CD14-positive monocyte (primary cell): ENCODE results near the gene FAM8A1. TPM values are rescaled to one million over a fixed set of nuclear protein-coding genes. Genes with fewer than 3 reads are reported as not detected.
A peak's percentile ranks its signal among the peaks of the same experiment; 100 is the strongest.

Source experiments
- DNase-seq, 3 donors: peaks; one replicate each; pipeline ENCODE4 v3.0.0-alpha.2; 2011 to 2022
- H2AFZ ChIP-seq: 2 replicates; pipeline ENCODE4 v1.6.0; 2012; ENCODE audit warnings: mild to moderate bottlenecking, low read depth, low read length, inconsistent platforms; ENCODE audit not compliant: insufficient read depth, poor library complexity, severe bottlenecking
- H3K27ac ChIP-seq, 2 donors: 1 replicate in 1 of 2; 2 replicates in 1 of 2; pipeline ENCODE4 v1.5.1; 2012 to 2013; ENCODE audit warnings: low read length in 2 of 2, control low read depth in 1 of 2, inconsistent platforms in 1 of 2, low read depth in 1 of 2, mild to moderate bottlenecking in 1 of 2
- H3K27me3 ChIP-seq, 2 donors: one replicate each; pipeline versions ENCODE4 v1.6.0 to v1.6.1; 2011 to 2013; ENCODE audit warnings: low read length in 2 of 2; ENCODE audit not compliant: control insufficient read depth in 2 of 2, insufficient read depth in 2 of 2
- H3K36me3 ChIP-seq, 2 donors: replicated peaks in 1 of 2; 1 replicate in 1 of 2; 2 replicates in 1 of 2; pipeline versions ENCODE4 v1.5.1 to v1.6.1; 2012 to 2013; ENCODE audit warnings: low read length in 2 of 2, control low read depth in 1 of 2, inconsistent platforms in 1 of 2, mild to moderate bottlenecking in 1 of 2; ENCODE audit not compliant: insufficient read depth in 2 of 2, control insufficient read depth in 1 of 2
- H3K4me1 ChIP-seq, 2 donors: 1 replicate in 1 of 2; 2 replicates in 1 of 2; pipeline versions ENCODE4 v1.5.1 to v1.6.1; 2012 to 2013; ENCODE audit warnings: low read length in 2 of 2, control low read depth in 1 of 2, inconsistent platforms in 1 of 2, mild to moderate bottlenecking in 1 of 2, moderate library complexity in 1 of 2; ENCODE audit not compliant: insufficient read depth in 2 of 2, control insufficient read depth in 1 of 2
- H3K4me2 ChIP-seq: replicated peaks from 2 replicates; pipeline ENCODE3; 2012; ENCODE audit warnings: low read length, moderate library complexity, mild to moderate bottlenecking; ENCODE audit not compliant: poor library complexity, severe bottlenecking; ENCODE audit errors: extremely low read depth
- H3K4me3 ChIP-seq, 3 experiments: fragments of 200-600 bp in 1 of 3; sonication (generic) in 1 of 3; replicated peaks in 1 of 3; 1 replicate in 2 of 3; 2 replicates in 1 of 3; pipeline ENCODE4 v1.5.1; 2011 to 2013; ENCODE audit warnings: low read length in 3 of 3, mild to moderate bottlenecking in 3 of 3, control low read depth in 2 of 3, low read depth in 2 of 3, inconsistent platforms in 1 of 3, moderate library complexity in 1 of 3
- H3K79me2 ChIP-seq: 2 replicates; pipeline ENCODE4 v1.6.0; 2012; ENCODE audit warnings: mild to moderate bottlenecking, control low read depth, inconsistent platforms, low read length, moderate library complexity; ENCODE audit not compliant: insufficient read depth
- H3K9ac ChIP-seq: 2 replicates; pipeline ENCODE4 v1.6.0; 2017; ENCODE audit warnings: low read length, mild to moderate bottlenecking; ENCODE audit not compliant: insufficient read depth, poor library complexity, severe bottlenecking
- H3K9me3 ChIP-seq, 2 donors: replicated peaks in 1 of 2; 1 replicate in 1 of 2; 2 replicates in 1 of 2; pipeline versions ENCODE4 v1.5.1 to v1.6.1; 2012 to 2013; ENCODE audit warnings: low read length in 2 of 2, control low read depth in 1 of 2; ENCODE audit not compliant: control insufficient read depth in 1 of 2, insufficient read depth in 1 of 2
- H4K20me1 ChIP-seq: 2 replicates; pipeline ENCODE4 v1.6.0; 2012; ENCODE audit warnings: mild to moderate bottlenecking, low read length, control low read depth, moderate library complexity; ENCODE audit not compliant: insufficient read depth
- H3K27ac Mint-ChIP-seq, 7 donors: one replicate each; pipeline ENCODE4 v1.8.0; 2020; ENCODE audit warnings: mild to moderate bottlenecking in 7 of 7, mixed read lengths in 7 of 7, moderate library complexity in 6 of 7, inconsistent platforms in 2 of 7
- H3K27me3 Mint-ChIP-seq, 3 donors: one replicate each; pipeline ENCODE4 v1.8.0; 2021 to 2022; ENCODE audit warnings: low read depth in 3 of 3, mild to moderate bottlenecking in 3 of 3, mixed read lengths in 3 of 3, moderate library complexity in 3 of 3, inconsistent platforms in 1 of 3
- H3K36me3 Mint-ChIP-seq, 2 donors: one replicate each; pipeline ENCODE4 v1.8.0; 2020; ENCODE audit warnings: mixed read lengths in 2 of 2, inconsistent platforms in 1 of 2, mild to moderate bottlenecking in 1 of 2
- H3K4me1 Mint-ChIP-seq: one replicate; pipeline ENCODE4 v1.8.0; 2020; ENCODE audit warnings: mild to moderate bottlenecking, mixed read lengths
- H3K4me3 Mint-ChIP-seq, 2 donors: one replicate each; pipeline ENCODE4 v1.8.0; 2020; ENCODE audit warnings: mild to moderate bottlenecking in 2 of 2, mixed read lengths in 2 of 2, moderate library complexity in 1 of 2
- H3K9me3 Mint-ChIP-seq, 7 donors: one replicate each; pipeline ENCODE4 v1.8.0; 2020 to 2022; ENCODE audit warnings: mixed read lengths in 7 of 7, mild to moderate bottlenecking in 6 of 7, moderate library complexity in 6 of 7, inconsistent platforms in 2 of 7
- WGBS: methylation state at CpG from one replicate; pipeline ENCODE4 v1.1.5; 2013; ENCODE audit warnings: missing lambda C conversion rate; ENCODE audit not compliant: insufficient coverage; 5-methylcytosine and 5-hydroxymethylcytosine counted together
- intact Hi-C, 2 donors: fragments of 100-400 bp; cut with micrococcal nuclease; formaldehyde crosslinking; loops; one replicate each; pipeline versions ENCODE4 v1.15.0 to v1.15.1; 2023
- polyA plus RNA-seq, 3 donors: library from polyadenylated mRNA; depleted of rRNA in 1 of 3; unstranded in 2 of 3; stranded (reverse) in 1 of 3; fragments of 300-500 nt in 2 of 3; fragments of >200 nt in 1 of 3; fragmentation: Illumina TruSeq in 2 of 3; gene quantifications; 1 replicate in 2 of 3; 2 replicates in 1 of 3; pipeline ENCODE4 v1.2.3, GENCODE V29; 2012 to 2021
- TF ChIP-seq, protein P1 (sequence below): fragments of 200-600 bp; IDR thresholded peaks from one replicate; pipeline ENCODE4 v1.8.0; 2022; ENCODE audit warnings: antibody characterized with exemption, mild to moderate bottlenecking

Gene FAM8A1
- polyA plus RNA-seq, 3 donors: 6.8 to 9.9 (median 9.3) TPM

DNA sequence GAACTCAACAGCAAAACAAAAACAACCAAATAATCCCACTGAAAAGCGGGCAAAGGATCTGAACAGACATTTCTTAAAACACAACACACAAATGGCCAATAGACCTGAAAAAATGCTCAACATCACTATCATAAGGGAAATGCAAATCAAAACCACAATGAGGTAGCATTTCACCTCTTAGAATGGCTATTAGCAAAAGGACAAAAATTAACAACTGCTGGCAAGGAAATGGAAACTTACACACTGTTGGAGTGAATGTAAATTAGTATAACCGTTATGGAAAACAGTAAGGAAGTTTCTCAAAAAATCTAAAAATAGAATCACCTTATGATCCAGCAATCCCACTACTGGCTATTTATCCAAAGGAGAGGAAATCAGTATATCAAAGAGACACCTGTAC, 20.9 kb downstream of the FAM8A1 start:
- TF ChIP-seq, protein P1, sequence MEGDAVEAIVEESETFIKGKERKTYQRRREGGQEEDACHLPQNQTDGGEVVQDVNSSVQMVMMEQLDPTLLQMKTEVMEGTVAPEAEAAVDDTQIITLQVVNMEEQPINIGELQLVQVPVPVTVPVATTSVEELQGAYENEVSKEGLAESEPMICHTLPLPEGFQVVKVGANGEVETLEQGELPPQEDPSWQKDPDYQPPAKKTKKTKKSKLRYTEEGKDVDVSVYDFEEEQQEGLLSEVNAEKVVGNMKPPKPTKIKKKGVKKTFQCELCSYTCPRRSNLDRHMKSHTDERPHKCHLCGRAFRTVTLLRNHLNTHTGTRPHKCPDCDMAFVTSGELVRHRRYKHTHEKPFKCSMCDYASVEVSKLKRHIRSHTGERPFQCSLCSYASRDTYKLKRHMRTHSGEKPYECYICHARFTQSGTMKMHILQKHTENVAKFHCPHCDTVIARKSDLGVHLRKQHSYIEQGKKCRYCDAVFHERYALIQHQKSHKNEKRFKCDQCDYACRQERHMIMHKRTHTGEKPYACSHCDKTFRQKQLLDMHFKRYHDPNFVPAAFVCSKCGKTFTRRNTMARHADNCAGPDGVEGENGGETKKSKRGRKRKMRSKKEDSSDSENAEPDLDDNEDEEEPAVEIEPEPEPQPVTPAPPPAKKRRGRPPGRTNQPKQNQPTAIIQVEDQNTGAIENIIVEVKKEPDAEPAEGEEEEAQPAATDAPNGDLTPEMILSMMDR: no peak
- Mint-ChIP-seq H3K27ac (peak overlapping the region in 2 of 7 donors; percentile 22 to 50), H3K4me1 (no peaks in the 10 kb centered on the region), H3K27me3 (no peaks in the 10 kb centered on the region), H3K36me3 (peaks cover 70 to 89% of the 10 kb centered on the region in 2 donors), H3K4me3 (no peak overlapping the region), H3K9me3 (no peaks in the 10 kb centered on the region)
- Histone ChIP-seq H3K9ac (no peak overlapping the region), H3K4me2 (no peak overlapping the region), H3K4me3 (no peak overlapping the region), H2AFZ (no peak overlapping the region), H3K27me3 (no peaks in the 10 kb centered on the region), H4K20me1 (no peaks in the 10 kb centered on the region), H3K36me3 (peaks cover 70 to 94% of the 10 kb centered on the region in 2 donors), H3K9me3 (no peaks in the 10 kb centered on the region), H3K4me1 (no peaks in the 10 kb centered on the region), H3K79me2 (peaks cover 9% of the 10 kb centered on the region), H3K27ac (peak overlapping the region in 1 of 2 donors; percentile 24)
- WGBS: 100% methylated on average over 1 of the region's 2 CpGs
- intact Hi-C loops: no loop called here
- DNase-seq: no peak

DNA sequence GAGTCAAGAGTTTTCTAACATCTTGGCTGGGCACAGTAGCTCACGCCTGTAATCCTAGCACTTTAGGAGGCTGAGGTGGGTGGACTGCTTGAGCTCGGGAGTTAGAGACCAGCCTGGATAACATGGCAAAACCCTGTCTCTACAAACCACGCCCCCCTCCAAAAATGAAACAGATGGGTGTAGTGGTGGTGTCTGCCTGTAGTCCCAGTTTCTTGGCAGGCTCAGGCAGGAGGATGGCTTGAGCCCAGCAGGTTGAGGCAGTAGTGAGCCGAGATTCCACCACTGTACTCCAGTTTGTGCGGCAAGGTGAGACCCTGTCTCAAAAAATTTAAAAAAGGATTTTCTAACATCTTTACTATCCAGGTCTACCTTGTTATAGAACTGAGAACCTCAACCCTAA, 22.0 kb downstream of the FAM8A1 start:
- TF ChIP-seq, protein P1: no peak
- Mint-ChIP-seq H3K36me3 (peaks cover 67 to 85% of the 10 kb centered on the region in 2 donors), H3K4me3 (no peak overlapping the region), H3K9me3 (no peaks in the 10 kb centered on the region), H3K27me3 (no peaks in the 10 kb centered on the region), H3K4me1 (no peaks in the 10 kb centered on the region), H3K27ac (no peak overlapping the region)
- Histone ChIP-seq H3K4me3 (no peak overlapping the region), H3K36me3 (peaks cover 68 to 94% of the 10 kb centered on the region in 2 donors), H3K9ac (no peak overlapping the region), H2AFZ (no peak overlapping the region), H3K27ac (no peak overlapping the region), H3K4me2 (no peak overlapping the region), H3K9me3 (no peaks in the 10 kb centered on the region), H3K27me3 (no peaks in the 10 kb centered on the region), H3K79me2 (peaks cover 9% of the 10 kb centered on the region), H4K20me1 (no peaks in the 10 kb centered on the region), H3K4me1 (no peaks in the 10 kb centered on the region)
- DNase-seq: no peak
- intact Hi-C loops: no loop called here
- WGBS: 94% methylated on average over 2 of the region's 5 CpGs
